Fibroblast of lung (primary cell): ENCODE measurements around the gene ENTHD1.

ENCODE experiments used
- EZH2 ChIP-seq: IDR thresholded peaks from 2 replicates; pipeline ENCODE4 v1.5.1; 2012; ENCODE audit warnings: low read length, control low read depth, mild to moderate bottlenecking; ENCODE audit errors: missing control alignments
- TF ChIP-seq, protein P1 (sequence below), 2 donors: IDR thresholded peaks in 1 of 2; conservative IDR thresholded peaks in 1 of 2; 1 replicate in 1 of 2; 2 replicates in 1 of 2; pipeline ENCODE4 v1.5.1; 2011 to 2012; ENCODE audit warnings: low read length in 2 of 2, control low read depth in 1 of 2, inconsistent platforms in 1 of 2, low read depth in 1 of 2, mild to moderate bottlenecking in 1 of 2

DNA sequence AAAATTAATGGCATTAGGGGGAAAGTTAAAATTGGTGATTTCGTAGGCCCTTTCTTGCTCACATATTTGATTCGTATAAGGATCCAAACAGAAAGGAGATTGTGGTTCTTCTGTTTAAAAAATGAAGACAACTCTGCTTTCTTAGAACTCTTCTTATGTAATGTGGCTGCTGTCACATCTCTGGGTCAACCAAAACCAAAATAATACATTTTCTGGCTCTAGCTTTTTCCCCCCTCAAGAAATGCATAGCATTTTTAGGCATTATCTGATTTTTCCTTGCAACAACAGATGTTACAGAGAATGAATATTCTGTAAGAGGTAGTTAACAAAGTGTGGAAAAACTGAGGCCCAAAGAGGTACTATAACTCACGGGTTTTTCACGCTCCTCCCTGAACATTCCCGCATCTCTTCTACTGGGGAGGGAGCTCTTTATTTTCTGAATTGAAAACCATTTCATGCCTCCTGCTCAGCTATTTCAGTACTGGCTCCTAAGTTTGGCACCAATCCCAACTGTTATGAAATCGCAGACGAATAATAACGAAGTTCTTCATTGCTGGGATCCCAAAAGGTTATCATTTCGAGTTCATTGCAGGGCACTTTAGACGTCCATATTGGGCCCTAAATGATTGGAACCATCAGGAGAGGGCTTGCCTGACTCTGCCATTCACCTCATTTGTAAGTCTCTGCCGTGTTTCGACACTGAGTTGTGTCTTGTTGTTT lies 24.4 kb upstream of the ENTHD1 start:
- TF ChIP-seq EZH2, result no peak
- TF ChIP-seq, protein P1, sequence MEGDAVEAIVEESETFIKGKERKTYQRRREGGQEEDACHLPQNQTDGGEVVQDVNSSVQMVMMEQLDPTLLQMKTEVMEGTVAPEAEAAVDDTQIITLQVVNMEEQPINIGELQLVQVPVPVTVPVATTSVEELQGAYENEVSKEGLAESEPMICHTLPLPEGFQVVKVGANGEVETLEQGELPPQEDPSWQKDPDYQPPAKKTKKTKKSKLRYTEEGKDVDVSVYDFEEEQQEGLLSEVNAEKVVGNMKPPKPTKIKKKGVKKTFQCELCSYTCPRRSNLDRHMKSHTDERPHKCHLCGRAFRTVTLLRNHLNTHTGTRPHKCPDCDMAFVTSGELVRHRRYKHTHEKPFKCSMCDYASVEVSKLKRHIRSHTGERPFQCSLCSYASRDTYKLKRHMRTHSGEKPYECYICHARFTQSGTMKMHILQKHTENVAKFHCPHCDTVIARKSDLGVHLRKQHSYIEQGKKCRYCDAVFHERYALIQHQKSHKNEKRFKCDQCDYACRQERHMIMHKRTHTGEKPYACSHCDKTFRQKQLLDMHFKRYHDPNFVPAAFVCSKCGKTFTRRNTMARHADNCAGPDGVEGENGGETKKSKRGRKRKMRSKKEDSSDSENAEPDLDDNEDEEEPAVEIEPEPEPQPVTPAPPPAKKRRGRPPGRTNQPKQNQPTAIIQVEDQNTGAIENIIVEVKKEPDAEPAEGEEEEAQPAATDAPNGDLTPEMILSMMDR (conservative IDR thresholded peaks at IDR 0.05 in 1 of 2, IDR thresholded peaks at IDR 0.05 in 1 of 2; ENCODE audit: low read depth in 1 of 2, low read length in 2 of 2), result no peak
